Osteoblast (primary cell): Measurements from ENCODE around the gene UBL3. TPM values are rescaled to one million over a fixed set of nuclear protein-coding genes. Genes with fewer than 3 reads are reported as not detected.

Experiments
- DNase-seq: peaks from one replicate; pipeline ENCODE4 v3.0.0; 2011; ENCODE audit warnings: low spot score, mixed read lengths; ENCODE audit not compliant: insufficient read length; ENCODE audit errors: missing footprints
- H2AFZ ChIP-seq: 2 replicates; pipeline ENCODE4 v1.6.0; 2011; ENCODE audit warnings: mild to moderate bottlenecking, low read length
- H3K27ac ChIP-seq: 2 replicates; pipeline ENCODE4 v1.5.1; 2011; ENCODE audit warnings: mild to moderate bottlenecking, low read depth, low read length, moderate library complexity
- H3K27me3 ChIP-seq: 2 replicates; pipeline ENCODE4 v1.6.0; 2012; ENCODE audit warnings: mild to moderate bottlenecking, control low read depth, inconsistent platforms, low read length, moderate library complexity; ENCODE audit not compliant: insufficient read depth
- H3K36me3 ChIP-seq: 2 replicates; pipeline ENCODE4 v1.5.1; 2011; ENCODE audit warnings: mild to moderate bottlenecking, low read length, control low read depth, moderate library complexity; ENCODE audit not compliant: insufficient read depth
- H3K4me1 ChIP-seq: 2 replicates; pipeline ENCODE4 v1.5.1; 2011; ENCODE audit warnings: mild to moderate bottlenecking, low read length, control low read depth, moderate library complexity; ENCODE audit not compliant: insufficient read depth
- H3K4me2 ChIP-seq: 2 replicates; pipeline ENCODE4 v1.6.0; 2011; ENCODE audit warnings: mild to moderate bottlenecking, low read length; ENCODE audit not compliant: insufficient read depth
- H3K4me3 ChIP-seq: fragments of 200-600 bp; sonication (generic); 3 replicates; pipeline ENCODE4 v1.5.1; 2012; ENCODE audit warnings: mild to moderate bottlenecking, low read length, inconsistent platforms; ENCODE audit not compliant: insufficient read depth
- H3K79me2 ChIP-seq: 2 replicates; pipeline ENCODE4 v1.6.0; 2012; ENCODE audit warnings: mild to moderate bottlenecking, low read length, control low read depth, inconsistent platforms; ENCODE audit not compliant: insufficient read depth
- H3K9me3 ChIP-seq: 2 replicates; pipeline ENCODE4 v1.5.1; 2011; ENCODE audit warnings: low read depth, low read length, control low read depth
- H4K20me1 ChIP-seq: 2 replicates; pipeline ENCODE4 v1.6.0; 2012; ENCODE audit warnings: mild to moderate bottlenecking, low read length, control low read depth; ENCODE audit not compliant: insufficient read depth
- CTCF ChIP-seq: IDR thresholded peaks from 2 replicates; pipeline ENCODE4 v1.5.1; 2011; ENCODE audit warnings: mild to moderate bottlenecking, low read depth, low read length, moderate library complexity; ENCODE audit errors: extremely low read depth
- total RNA-seq: library from RNA; depleted of rRNA; stranded (reverse); fragments of >200 nt; gene quantifications from 2 replicates; pipeline ENCODE4 v1.2.3, GENCODE V29; 2012

UBL3 gene
- total RNA-seq, 1 donor, result 44.5 TPM

GRCh38 chr13:29763436-29764180 is 86.8 kb downstream of the UBL3 start:
- Histone ChIP-seq H3K36me3 (peaks cover 10% of the 10 kb centered on the region), H3K27ac (peak overlapping the region; percentile 43), H3K79me2 (no peaks in the 10 kb centered on the region), H3K4me2 (peak overlapping the region; percentile 33), H2AFZ (no peak overlapping the region), H3K4me3 (no peak overlapping the region), H3K4me1 (peaks cover 17% of the 10 kb centered on the region), H3K9me3 (no peaks in the 10 kb centered on the region), H4K20me1 (no peaks in the 10 kb centered on the region), H3K27me3 (no peaks in the 10 kb centered on the region)
- TF ChIP-seq CTCF, result no peak
- no peak for DNase-seq

GRCh38 chr13:29761815-29762214 is 88.6 kb downstream of the UBL3 start:
- no peak for TF ChIP-seq CTCF
- no peak for DNase-seq
- H4K20me1 ChIP-seq, result no peaks in the 10 kb centered on the region
- H3K4me1 ChIP-seq, result peaks cover 17% of the 10 kb centered on the region
- no peak overlapping the region for H3K4me2 ChIP-seq
- H3K36me3 ChIP-seq, result peaks cover 7% of the 10 kb centered on the region
- no peaks in the 10 kb centered on the region for H3K9me3 ChIP-seq
- H3K4me3 ChIP-seq, result no peak overlapping the region
- no peak overlapping the region for H3K27ac ChIP-seq
- H3K79me2 ChIP-seq, result no peaks in the 10 kb centered on the region
- H2AFZ ChIP-seq, result no peak overlapping the region
- H3K27me3 ChIP-seq, result no peaks in the 10 kb centered on the region

- Histone ChIP-seq H2AFZ (no peak overlapping the region), H3K27me3 (no peaks in the 10 kb centered on the region), H3K4me2 (no peak overlapping the region), H3K4me3 (no peak overlapping the region), H3K36me3 (peaks cover under 1% of the 10 kb centered on the region), H3K27ac (no peak overlapping the region), H3K4me1 (peaks cover 17% of the 10 kb centered on the region), H3K79me2 (no peaks in the 10 kb centered on the region), H4K20me1 (no peaks in the 10 kb centered on the region), H3K9me3 (no peaks in the 10 kb centered on the region)
- DNase-seq, result no peak
- no peak for TF ChIP-seq CTCF
Observed at GRCh38 chr13:29761160-29761559, 89.3 kb downstream of the UBL3 start.

- DNase-seq, result no peak
- no peaks in the 10 kb centered on the region for H3K27me3 ChIP-seq
- H2AFZ ChIP-seq, result no peak overlapping the region
- H3K79me2 ChIP-seq, result no peaks in the 10 kb centered on the region
- H3K4me1 ChIP-seq, result peaks cover 17% of the 10 kb centered on the region
- no peaks in the 10 kb centered on the region for H3K36me3 ChIP-seq
- H3K9me3 ChIP-seq, result no peaks in the 10 kb centered on the region
- no peak overlapping the region for H3K4me2 ChIP-seq
- no peak overlapping the region for H3K4me3 ChIP-seq
- no peak for TF ChIP-seq CTCF
- no peak overlapping the region for H3K27ac ChIP-seq
- no peaks in the 10 kb centered on the region for H4K20me1 ChIP-seq
Observed at GRCh38 chr13:29760544-29760943, 89.9 kb downstream of the UBL3 start.
